GM19035 (cell line): ENCODE results near the gene LCE2C.
"Not testable (repeated sequence)": the region's sequence is repeated elsewhere in the genome, so short reads cannot be mapped to it uniquely, and the experiment has no call there.

Experiments
- ATAC-seq: cut with Tn5 transposase; IDR thresholded peaks from one replicate; pipeline ENCODE4 v1.9.1; 2021; ENCODE audit not compliant: unreplicated experiment

LCE2C gene, protein sequence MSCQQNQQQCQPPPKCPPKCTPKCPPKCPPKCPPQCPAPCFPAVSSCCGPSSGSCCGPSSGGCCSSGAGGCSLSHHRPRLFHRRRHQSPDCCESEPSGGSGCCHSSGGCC

GRCh38 chr1:152674983-152675382 lies at the start of gene LCE2C:
Gene LCE2C (plus strand): TSS chr1:152675279. CDS start chr1:152676016, 737 bp downstream.
- ATAC-seq = not testable (repeated sequence)

GRCh38 chr1:152626744-152627143 lies 48.3 kb upstream of the LCE2C start:
- ATAC-seq = no peak

DNA sequence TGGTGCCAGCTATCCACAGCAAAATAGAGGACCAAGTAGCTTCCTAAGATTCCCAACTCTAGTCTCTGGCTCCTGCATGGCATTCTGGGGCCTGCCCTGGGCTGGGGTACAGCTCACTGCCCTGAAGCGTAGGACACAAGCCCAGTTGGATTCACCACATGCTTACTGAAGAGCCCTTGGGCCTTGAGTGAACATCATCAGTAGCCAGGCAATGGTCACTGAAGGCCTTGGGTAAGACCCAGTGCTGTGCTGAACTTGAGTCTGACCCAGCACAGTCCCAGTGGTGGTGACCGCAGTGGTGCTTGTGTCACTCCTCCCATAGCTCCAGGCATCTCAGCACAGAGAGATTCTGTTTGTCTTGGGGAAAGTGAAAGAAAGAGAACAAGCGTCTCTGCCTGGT lies 44.5 kb upstream of the LCE2C start:
- ATAC-seq = no peak

DNA sequence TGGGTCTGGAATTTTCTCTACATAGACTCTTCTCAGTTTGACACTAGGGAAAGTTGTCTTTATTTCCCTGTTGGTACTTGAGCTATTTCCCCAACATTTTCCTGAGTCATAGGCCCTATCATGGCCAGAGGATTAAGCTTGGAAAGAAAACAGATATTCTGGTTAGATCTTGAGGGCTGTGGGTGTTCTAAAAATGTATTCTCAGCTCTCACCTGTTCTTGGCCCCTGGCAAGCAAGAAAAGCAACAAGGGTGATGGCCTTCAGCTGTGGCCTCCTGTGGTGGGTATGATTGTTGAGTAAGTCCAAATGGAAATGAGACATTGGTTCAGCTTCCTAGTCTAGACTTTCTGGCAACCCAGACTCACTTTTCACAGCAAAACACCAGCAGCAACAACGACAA lies 34.7 kb upstream of the LCE2C start:
- no peak for ATAC-seq

DNA sequence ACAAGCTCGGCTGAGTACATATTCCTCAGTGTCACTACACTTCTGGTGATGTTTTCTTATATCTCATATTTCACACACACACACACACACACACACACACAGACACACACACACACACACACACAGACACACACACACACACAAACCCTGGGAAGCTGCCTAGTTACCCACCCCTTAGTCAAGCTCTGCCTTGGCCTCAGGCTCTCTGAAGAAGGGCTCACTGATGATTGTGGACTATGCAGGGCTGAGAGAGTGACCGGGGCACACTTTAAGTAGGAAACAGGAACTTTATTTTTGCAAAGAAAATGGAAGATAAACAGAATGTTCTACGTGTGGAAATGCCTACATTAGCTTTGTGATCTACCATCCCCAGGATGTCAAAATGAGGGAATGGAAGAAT lies 31.1 kb upstream of the LCE2C start:
- no peak for ATAC-seq

DNA sequence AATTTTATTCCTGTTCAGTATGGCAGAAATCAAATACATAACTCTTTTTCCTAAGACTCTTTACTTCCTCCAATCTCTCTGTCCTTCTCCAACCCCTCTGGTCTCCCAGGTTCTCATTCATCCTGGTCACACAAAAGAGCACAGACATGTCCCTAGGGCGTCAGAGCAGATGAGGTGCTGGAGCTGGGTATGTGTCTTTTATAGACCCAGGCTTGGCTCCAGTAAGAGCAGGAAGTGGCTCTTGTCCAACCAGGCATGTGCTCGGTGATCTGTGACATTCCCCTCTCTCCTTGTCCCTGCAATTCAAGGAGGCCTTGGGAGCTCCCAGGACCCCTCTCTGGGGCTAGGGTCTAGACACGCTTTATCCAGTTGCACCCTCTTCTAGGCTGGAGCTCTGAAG lies 29.9 kb upstream of the LCE2C start:
- ATAC-seq = no peak

GRCh38 chr1:152646656-152647055 lies 28.4 kb upstream of the LCE2C start:
- ATAC-seq = no peak

DNA sequence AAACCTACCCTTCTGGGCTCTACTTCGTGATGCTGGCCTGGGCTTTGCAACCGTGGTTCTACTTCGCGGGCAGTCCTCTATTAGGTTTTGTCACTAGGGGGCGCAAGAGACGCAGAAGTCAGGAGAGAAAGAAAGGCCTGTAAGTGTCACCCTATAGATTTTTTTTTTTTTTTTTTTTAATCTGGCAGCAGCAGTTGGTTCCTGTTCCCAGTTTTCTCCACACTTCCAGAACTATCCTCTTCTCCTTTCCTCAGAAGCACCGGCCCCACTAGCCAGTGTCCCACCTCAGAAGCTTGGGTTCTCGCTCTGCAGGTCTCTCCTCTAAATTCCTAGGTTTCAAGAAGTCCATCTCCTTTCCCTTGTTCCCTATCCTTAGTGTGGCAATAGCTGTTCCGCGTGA lies 21.0 kb upstream of the LCE2C start:
- ATAC-seq = peak; percentile 49

DNA sequence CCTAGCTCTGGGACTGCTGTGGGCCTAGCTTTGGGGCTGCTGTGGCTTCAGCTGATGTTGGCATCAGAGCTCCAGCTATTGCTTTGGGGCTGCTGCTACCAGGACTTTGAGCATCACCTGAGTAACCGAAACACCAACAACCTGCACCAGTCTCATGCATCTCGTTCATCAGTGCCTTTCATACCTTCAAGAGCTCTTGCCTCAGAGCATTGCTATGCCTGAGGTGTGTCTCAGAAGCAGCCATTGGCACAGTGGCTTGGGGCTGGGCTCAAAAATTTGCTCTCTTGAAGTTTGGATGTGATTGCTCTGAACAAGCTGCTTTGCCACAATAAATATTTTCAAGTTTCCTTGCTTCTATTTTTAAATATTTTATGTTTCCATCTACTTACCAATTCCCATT lies 18.6 kb upstream of the LCE2C start:
- ATAC-seq = no peak

DNA sequence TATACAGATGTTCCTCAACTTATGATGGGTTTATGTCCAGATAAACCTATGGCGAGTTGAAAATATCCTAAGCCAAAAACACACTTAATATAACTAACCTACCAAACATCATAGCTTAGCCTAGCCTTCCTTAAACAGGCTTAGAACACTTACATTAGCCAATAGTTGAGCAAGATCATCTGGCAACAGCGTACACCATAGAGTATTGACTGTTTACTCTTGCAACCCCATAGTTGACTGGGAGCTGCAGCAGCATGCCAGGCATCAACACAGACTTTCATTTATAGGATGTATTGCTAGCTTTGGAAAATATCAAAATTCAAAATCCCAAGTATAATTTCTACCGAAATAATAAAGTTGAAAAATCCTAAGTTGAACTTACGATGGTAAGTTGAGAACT lies 17.4 kb upstream of the LCE2C start:
- no peak for ATAC-seq

DNA sequence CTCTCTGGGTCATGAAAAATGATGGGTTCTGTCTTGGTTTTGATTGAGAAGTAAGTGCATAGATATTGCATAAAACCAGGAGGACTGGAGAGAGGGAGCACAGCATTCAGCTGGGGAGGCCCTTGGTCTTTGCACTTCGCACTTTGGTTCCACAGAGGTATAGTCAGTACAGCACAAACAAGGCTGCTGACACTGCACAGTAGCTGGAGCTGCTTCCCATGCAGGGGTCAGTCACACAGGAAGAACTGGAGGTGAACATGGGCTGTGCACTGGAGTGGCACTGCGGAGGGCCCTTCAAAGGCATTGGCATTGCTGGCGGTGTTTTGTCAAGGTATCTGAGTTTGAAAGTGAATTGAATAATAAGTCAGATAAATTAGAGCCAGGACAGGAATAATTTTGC lies 16.4 kb upstream of the LCE2C start:
- no peak for ATAC-seq

DNA sequence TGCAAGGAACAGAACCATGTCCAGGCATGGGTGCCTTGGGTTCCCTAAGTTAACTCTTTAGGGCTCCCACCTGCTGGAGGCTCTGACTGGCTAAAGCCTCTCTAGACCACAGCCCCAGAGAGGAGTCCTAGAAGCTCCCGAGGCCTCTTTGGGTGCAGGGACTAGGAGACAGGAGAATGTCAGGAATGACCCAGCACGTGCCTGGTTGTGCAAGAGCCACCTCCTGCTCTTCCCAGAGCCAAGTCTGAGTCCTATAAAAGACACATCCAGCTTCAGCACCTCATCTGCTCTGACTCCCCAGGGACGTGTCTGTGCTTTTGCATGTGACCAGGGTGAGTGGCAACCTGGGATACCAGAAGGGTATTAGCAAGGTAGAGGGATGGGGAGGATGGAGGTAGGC lies 12.0 kb upstream of the LCE2C start, which contains the start of gene LCE2D:
Gene LCE2D (plus strand): TSS at position 283 of the 400 bp plus-strand sequence. CDS start 726 bp downstream, outside the sequence.
- ATAC-seq = no peak

DNA sequence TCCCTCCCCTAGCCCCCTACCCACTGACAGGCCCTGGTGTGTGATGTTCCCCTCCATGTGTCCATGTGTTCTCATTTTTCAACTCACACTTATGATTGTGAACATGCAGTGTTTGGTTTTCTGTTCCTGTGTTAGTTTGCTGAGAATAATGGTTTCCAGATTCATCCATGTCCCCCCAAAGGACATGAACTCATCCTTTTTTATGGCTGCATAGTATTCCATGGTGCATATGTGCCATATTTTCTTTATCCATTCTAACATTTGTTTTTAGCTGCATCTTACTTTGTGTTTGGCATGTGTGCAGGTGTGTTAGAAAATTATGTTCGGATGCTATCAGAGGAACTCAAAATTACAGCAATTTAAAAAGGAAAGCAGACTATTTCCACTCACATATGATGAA lies 8.9 kb upstream of the LCE2C start:
- not testable (repeated sequence) for ATAC-seq

GRCh38 chr1:152667648-152668047 lies 7.4 kb upstream of the LCE2C start:
- no peak for ATAC-seq

DNA sequence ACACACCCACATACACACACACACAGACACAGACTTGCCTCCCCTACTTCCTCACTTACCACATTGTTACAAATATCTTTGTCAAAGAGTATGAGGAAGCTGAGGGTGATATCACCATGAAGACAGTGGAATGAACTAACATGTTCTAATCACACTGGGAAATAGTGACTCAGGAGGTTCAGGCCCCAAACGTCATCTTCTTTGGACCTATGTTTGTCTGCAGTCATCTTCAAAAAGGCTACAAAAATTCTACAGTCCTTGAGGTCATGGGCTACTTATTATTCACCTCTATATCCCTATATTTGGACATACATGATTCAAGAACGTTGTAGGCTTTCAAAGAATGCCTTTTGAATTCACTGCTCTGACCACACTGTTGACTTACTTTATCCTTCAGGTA lies 2.1 kb upstream of the LCE2C start:
- no peak for ATAC-seq

- ATAC-seq = no peak
These were observed 4.4 kb downstream of the LCE2C start for GRCh38 chr1:152679459-152679858.

DNA sequence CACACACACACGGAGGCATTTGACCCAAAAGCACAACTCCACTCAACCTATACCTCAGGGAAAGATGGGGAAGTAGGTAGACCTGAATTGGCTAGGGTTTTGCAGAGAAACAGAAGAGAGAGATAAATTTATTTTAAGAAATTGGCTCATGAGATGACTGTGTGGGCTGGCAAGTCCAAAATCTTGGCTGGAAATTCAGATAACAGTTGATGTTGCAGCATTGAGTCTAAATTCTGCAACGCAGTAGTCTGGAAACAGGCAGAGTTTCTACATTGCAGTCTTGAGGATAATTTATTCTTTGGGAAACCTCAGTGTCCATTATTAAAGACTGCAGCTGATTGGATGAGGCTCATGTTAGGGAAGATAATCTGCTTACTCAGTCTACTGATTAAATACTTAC lies 6.5 kb downstream of the LCE2C start:
- no peak for ATAC-seq

DNA sequence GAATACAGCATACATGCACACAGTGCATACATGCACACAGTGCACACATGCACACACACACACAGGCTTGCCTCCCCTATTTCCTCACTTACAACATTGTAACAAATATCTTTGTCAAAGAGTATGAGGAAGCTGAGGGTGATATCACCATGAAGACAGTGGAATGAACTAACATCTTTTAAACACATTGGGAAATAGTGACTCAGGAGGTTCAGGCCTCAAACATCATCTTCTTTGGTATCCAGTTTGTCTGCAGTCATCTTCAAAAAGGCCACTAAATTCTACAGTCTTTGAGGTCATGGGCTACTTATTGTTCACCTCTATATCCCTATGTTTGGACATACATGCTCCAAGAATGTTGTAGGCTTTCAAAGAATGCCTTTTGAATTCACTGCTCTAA lies 8.8 kb downstream of the LCE2C start:
- ATAC-seq = no peak

- ATAC-seq = not testable (repeated sequence)
These were observed 10.7 kb downstream of the LCE2C start, which contains the start of gene LCE2B for GRCh38 chr1:152685823-152686222. Gene LCE2B (plus strand): TSS chr1:152686123. CDS start chr1:152686844, 721 bp downstream.

DNA sequence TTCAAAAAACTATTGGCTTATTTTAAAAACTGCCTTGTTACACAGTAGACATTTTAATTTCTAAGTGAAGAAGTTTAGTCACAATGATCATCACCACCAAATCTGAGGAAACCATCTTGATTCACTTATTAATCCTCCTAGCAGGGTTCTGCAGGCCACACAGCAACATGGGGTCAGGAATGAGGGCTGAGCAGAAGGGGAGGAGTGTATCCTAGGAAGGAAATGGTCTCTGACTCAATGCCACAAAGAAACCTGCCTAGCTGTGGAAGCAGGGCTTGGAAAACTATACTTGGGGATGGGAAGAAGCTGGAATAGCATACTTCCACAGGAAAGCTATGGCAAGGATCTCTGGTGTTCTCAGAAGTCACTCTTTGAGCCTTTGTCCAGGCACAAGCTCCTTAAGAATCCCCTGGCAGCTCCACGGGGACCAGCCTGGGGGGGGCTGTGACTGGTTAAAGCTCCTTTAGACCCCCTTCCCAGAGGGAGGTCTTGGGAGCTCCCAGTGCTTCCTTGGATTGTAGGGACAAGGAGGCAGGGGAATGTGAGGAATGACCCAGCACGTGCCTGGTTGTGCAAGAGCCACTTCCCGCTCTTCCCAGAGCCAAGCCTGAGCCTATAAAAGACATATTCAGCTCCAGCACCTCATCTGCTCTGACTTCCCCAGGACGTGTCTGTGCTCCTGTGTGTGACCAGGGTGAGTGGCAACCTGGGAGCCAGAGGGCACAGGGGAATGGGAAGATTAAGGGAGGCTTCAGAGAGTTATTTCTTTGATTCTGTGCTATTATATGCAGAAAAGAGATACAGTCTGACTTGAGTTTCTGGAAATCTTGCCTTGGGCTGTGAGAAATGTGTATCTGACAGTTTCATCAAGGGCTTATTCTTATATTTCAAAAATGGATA lies 22.9 kb downstream of the LCE2C start, which contains the start of gene LCE2A:
Gene LCE2A (plus strand): TSS at position 645 of the 900 bp plus-strand sequence. CDS start 557 bp downstream, outside the sequence.
- ATAC-seq = no peak

DNA sequence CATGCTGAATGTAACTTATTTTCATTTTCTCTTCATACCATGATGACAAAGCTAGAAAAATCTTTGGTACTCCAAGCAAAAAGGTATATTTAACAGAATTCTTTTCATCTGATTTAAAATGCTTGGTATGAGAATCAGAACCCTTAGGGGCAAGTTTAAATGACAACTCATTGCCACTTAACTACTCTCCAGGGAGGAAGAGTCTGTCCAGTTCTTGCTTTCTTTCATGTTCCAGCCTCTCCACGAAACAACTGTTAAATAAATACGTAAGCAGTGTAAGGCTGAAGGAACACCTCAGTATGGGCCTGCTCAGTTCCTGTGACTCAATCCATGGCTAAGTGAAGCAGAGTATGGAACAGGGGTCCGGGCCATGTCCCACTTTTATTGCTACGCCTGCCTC lies 24.7 kb downstream of the LCE2C start:
- no peak for ATAC-seq

- no peak for ATAC-seq
These were observed 32.8 kb downstream of the LCE2C start, which contains the start of gene LCE4A for GRCh38 chr1:152707860-152708259. Gene LCE4A (plus strand): TSS chr1:152708160. CDS start chr1:152709076, 916 bp downstream.
